Activated CD4-positive, alpha-beta memory T cell treated with anti-CD3 and anti-CD28 coated beads, Interleukin-2, amount 10 ng/mL, durations not matched to agents 7 days and 5 days (primary cell): ENCODE data around the gene ABL2. TPM values are rescaled to one million over a fixed set of nuclear protein-coding genes. Genes with fewer than 3 reads are reported as not detected.
"Not testable (repeated sequence)": the region's sequence is repeated elsewhere in the genome, so short reads cannot be mapped to it uniquely, and the experiment has no call there.

ENCODE experiments used
- CTCF ChIA-PET: fragments of 350-600 bp; sonication (Branson Sonifier 250); formaldehyde crosslinking; loops from one replicate; lab custom pipeline; 2021; ENCODE audit warnings: antibody characterized with exemption, inconsistent platforms; lab: Charles Lee
- POLR2A ChIA-PET: fragments of 350-600 bp; sonication (Branson Sonifier 250); formaldehyde crosslinking; loops from one replicate; lab custom pipeline; 2021; ENCODE audit warnings: antibody characterized with exemption; lab: Charles Lee
- DNase-seq: peaks from one replicate; pipeline ENCODE4 v3.0.0-alpha.2; 2020
- H3K27ac Mint-ChIP-seq: one replicate; pipeline ENCODE4 v1.8.0; 2021; ENCODE audit warnings: mild to moderate bottlenecking, mixed read lengths
- H3K27me3 Mint-ChIP-seq: one replicate; pipeline ENCODE4 v1.8.0; 2021; ENCODE audit warnings: mixed read lengths
- H3K36me3 Mint-ChIP-seq: one replicate; pipeline ENCODE4 v1.8.0; 2021; ENCODE audit warnings: low read depth, mixed read lengths
- H3K4me1 Mint-ChIP-seq: one replicate; pipeline ENCODE4 v1.8.0; 2021; ENCODE audit warnings: mixed read lengths
- H3K4me3 Mint-ChIP-seq: one replicate; pipeline ENCODE4 v1.8.0; 2021; ENCODE audit warnings: mild to moderate bottlenecking, mixed read lengths
- H3K9me3 Mint-ChIP-seq: one replicate; pipeline ENCODE4 v1.8.0; 2021; ENCODE audit warnings: mixed read lengths
- total RNA-seq, 2 experiments: library from RNA; stranded (reverse); gene quantifications; one replicate each; pipeline ENCODE4 v1.2.3, GENCODE V29; 2021

ABL2 gene
- total RNA-seq, 2 experiments from 2014 or later = 8.6 to 9.3 TPM

GRCh38 chr1:179205284-179205683 lies 24.2 kb downstream of the ABL2 start:
- H3K27ac Mint-ChIP-seq = no peak overlapping the region
- ChIA-PET CTCF (no interaction called here), POLR2A (no interaction called here)
- H3K9me3 Mint-ChIP-seq = no peaks in the 10 kb centered on the region
- no peak overlapping the region for H3K4me3 Mint-ChIP-seq
- DNase-seq = no peak
- peaks cover 3% of the 10 kb centered on the region for H3K36me3 Mint-ChIP-seq
- H3K4me1 Mint-ChIP-seq = peaks cover 7% of the 10 kb centered on the region
- H3K27me3 Mint-ChIP-seq = no peaks in the 10 kb centered on the region

DNA sequence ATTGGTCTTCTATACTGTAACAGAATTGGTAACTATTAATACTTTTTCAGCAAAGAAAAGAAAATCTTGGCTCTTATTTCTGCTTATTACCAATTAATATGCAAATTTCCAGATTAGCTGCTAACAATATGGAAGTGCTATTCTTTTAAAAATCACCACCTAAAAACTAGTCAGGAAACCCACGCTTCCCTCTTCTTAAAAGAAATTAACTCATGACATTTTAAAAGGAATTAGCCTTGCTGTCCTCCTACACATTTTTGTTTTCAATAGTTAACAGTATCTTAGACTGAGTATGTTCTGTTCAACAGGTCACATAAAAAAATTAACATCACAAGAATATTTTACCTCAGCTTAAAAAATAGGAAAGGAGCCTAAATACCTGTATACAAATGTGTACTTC lies 27.3 kb downstream of the ABL2 start:
- Mint-ChIP-seq H3K36me3 (peaks cover 3% of the 10 kb centered on the region), H3K4me1 (peaks cover 7% of the 10 kb centered on the region), H3K27me3 (no peaks in the 10 kb centered on the region), H3K27ac (no peak overlapping the region), H3K4me3 (no peak overlapping the region), H3K9me3 (no peaks in the 10 kb centered on the region)
- DNase-seq = no peak
- ChIA-PET POLR2A (interaction anchor here (1.5 kb wide), 1 partner anchor 120 kb away, joined by 3 read pairs; the partner anchor contains the start of gene TOR3A), CTCF (no interaction called here)

- Mint-ChIP-seq H3K9me3 (no peaks in the 10 kb centered on the region), H3K4me3 (no peak overlapping the region), H3K27me3 (no peaks in the 10 kb centered on the region), H3K36me3 (peaks cover 3% of the 10 kb centered on the region), H3K27ac (no peak overlapping the region), H3K4me1 (peaks cover 5% of the 10 kb centered on the region)
- POLR2A ChIA-PET = interaction anchor here (1.3 kb wide), 1 partner anchor 21 kb away, joined by 3 read pairs; no protein-coding TSS in a partner anchor
- no peak for DNase-seq
- CTCF ChIA-PET = no interaction called here
Observed at GRCh38 chr1:179200586-179200985, 28.9 kb downstream of the ABL2 start.

- peaks cover 2% of the 10 kb centered on the region for H3K4me1 Mint-ChIP-seq
- no peak overlapping the region for H3K27ac Mint-ChIP-seq
- H3K27me3 Mint-ChIP-seq = no peaks in the 10 kb centered on the region
- no peaks in the 10 kb centered on the region for H3K9me3 Mint-ChIP-seq
- POLR2A ChIA-PET = no interaction called here
- CTCF ChIA-PET = no interaction called here
- no peaks in the 10 kb centered on the region for H3K36me3 Mint-ChIP-seq
- H3K4me3 Mint-ChIP-seq = no peak overlapping the region
- DNase-seq = no peak
Observed at GRCh38 chr1:179197690-179198297, 31.7 kb downstream of the ABL2 start.

GRCh38 chr1:179195857-179196256 lies 33.6 kb downstream of the ABL2 start:
- H3K9me3 Mint-ChIP-seq, H3K27ac Mint-ChIP-seq, DNase-seq, POLR2A ChIA-PET, H3K4me3 Mint-ChIP-seq, H3K36me3 Mint-ChIP-seq, H3K27me3 Mint-ChIP-seq, CTCF ChIA-PET: not testable (repeated sequence)
- H3K4me1 Mint-ChIP-seq = peaks cover 10% of the 10 kb centered on the region

DNA sequence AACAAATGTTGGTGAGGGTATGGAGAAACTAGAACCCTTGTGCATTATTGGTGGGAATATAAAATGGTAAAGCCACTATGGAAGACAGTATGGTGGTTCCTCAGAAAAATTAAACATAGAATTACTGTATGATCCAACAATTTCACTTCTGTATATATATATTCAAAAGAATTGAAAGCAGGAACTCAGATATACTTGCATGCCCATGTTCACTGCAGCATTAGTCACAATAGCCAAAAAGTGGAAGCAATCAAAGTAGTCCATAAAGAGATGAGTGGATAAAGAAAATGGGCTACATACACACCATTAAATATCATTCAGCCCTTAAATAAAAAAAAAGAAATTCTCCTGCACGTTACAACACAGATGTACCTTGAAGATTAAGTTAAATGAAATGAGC lies 34.1 kb downstream of the ABL2 start:
- no peak for DNase-seq
- H3K36me3 Mint-ChIP-seq = peaks cover 9% of the 10 kb centered on the region
- H3K27me3 Mint-ChIP-seq = no peaks in the 10 kb centered on the region
- peaks cover 13% of the 10 kb centered on the region for H3K4me1 Mint-ChIP-seq
- H3K27ac Mint-ChIP-seq = no peak overlapping the region
- no peaks in the 10 kb centered on the region for H3K9me3 Mint-ChIP-seq
- ChIA-PET POLR2A (no interaction called here), CTCF (no interaction called here)
- no peak overlapping the region for H3K4me3 Mint-ChIP-seq

GRCh38 chr1:179194068-179194537 lies 35.4 kb downstream of the ABL2 start:
- CTCF ChIA-PET = interaction anchor here (0.9 to 1.1 kb wide), 3 partner anchors 33 to 114 kb away, joined by 3 to 5 read pairs (median 4); no protein-coding TSS in a partner anchor
- Mint-ChIP-seq H3K27me3 (no peaks in the 10 kb centered on the region), H3K36me3 (peaks cover 16% of the 10 kb centered on the region), H3K4me1 (peaks cover 16% of the 10 kb centered on the region), H3K4me3 (no peak overlapping the region), H3K9me3 (no peaks in the 10 kb centered on the region), H3K27ac (no peak overlapping the region)
- POLR2A ChIA-PET = no interaction called here
- DNase-seq = no peak

- ChIA-PET CTCF (interaction anchor here (0.7 kb wide), 2 partner anchors 88 to 378 kb away, joined by 4 to 7 read pairs; no protein-coding TSS in a partner anchor), POLR2A (interaction anchor here (0.6 to 1.3 kb wide), 2 partner anchors 15 to 138 kb away, joined by 4 read pairs; no protein-coding TSS in a partner anchor)
- peaks cover 16% of the 10 kb centered on the region for H3K4me1 Mint-ChIP-seq
- peaks cover 16% of the 10 kb centered on the region for H3K36me3 Mint-ChIP-seq
- H3K27ac Mint-ChIP-seq = peak overlapping the region; percentile 6
- no peaks in the 10 kb centered on the region for H3K9me3 Mint-ChIP-seq
- no peak for DNase-seq
- no peaks in the 10 kb centered on the region for H3K27me3 Mint-ChIP-seq
- H3K4me3 Mint-ChIP-seq = no peak overlapping the region
Observed at GRCh38 chr1:179190861-179191260, 38.6 kb downstream of the ABL2 start.

DNA sequence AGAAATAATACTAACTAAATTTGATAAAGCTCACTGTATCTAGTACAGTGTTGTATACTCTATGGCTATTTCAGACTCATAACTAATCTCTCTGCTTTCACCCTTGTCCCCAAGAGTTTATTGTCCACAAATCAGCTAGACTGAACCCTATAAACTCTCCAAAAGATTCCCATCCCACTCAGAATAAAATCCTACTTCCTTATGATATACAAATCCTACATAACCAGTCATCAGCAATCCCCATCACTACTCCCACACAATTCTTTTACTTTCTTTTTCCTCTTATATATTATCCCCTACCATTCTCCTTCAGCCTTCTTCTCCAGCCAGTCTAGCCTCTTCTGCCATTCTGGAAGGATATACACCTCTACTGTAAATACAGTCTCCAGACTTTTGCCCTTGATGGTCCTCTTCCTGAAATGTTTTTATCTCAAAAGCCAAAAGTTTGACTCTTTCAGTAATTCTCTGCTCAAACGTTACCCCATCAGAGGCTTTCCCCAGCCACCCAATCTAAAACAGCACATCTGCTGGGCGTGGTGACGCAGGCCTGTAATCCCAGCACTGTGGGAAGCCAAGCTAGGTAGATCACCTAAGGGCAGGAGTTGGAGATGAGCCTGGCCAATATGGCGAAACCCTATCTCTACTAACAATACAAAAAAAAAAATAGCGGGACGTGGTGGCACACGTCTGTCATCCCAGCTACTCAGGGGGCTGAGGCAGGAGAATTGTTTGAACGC lies 41.6 kb downstream of the ABL2 start:
- H3K4me1 Mint-ChIP-seq = peaks cover 16% of the 10 kb centered on the region
- H3K4me3 Mint-ChIP-seq = no peak overlapping the region
- H3K36me3 Mint-ChIP-seq = peaks cover 16% of the 10 kb centered on the region
- no peak for DNase-seq
- ChIA-PET CTCF (no interaction called here), POLR2A (no interaction called here)
- H3K27me3 Mint-ChIP-seq = no peaks in the 10 kb centered on the region
- H3K27ac Mint-ChIP-seq = no peak overlapping the region
- H3K9me3 Mint-ChIP-seq = no peaks in the 10 kb centered on the region

DNA sequence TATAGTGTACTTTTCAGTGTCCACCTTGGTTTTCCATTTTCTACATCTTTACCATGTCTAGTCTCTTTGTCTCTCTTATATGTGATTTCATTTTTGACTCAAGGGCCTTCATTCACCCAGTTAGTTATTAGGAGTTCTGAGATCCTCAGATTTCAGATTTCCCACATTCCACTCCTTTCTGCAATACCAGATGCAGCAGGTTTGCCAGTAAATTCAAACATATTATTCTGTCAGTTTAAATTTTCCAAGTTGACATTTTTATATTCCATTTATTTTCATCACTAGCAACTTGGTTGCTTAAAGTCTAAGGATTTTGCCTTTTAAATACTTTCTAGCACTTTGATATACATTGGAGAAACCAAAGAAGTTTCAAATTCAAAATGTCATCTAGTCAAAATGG lies 42.4 kb downstream of the ABL2 start:
- Mint-ChIP-seq H3K4me1 (peaks cover 13% of the 10 kb centered on the region), H3K27me3 (no peaks in the 10 kb centered on the region), H3K36me3 (peaks cover 12% of the 10 kb centered on the region), H3K4me3 (no peak overlapping the region), H3K27ac (no peak overlapping the region), H3K9me3 (no peaks in the 10 kb centered on the region)
- DNase-seq = no peak
- POLR2A ChIA-PET = no interaction called here
- CTCF ChIA-PET = no interaction called here

DNA sequence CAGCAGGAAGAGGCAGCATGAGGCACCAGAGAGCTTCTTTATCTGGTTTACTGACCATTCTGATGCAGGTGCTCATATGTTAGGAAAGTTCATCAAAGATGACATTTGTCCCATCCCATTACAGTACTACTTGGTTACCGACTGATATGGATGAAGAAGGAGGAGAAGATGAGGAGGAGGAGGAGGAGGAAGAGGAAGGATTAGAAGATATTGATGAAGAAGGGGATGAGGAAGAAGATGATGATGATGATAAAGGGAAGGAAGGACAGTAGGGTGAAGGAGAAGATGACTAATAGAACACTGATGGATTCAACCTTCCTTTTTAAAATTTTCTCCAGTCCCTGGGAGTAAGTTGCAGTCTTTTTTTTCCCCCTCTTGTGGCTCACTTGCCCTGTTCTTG lies 45.1 kb downstream of the ABL2 start:
- Mint-ChIP-seq H3K36me3 (peaks cover 5% of the 10 kb centered on the region), H3K4me3 (no peak overlapping the region), H3K27me3 (no peaks in the 10 kb centered on the region), H3K9me3 (no peaks in the 10 kb centered on the region), H3K27ac (no peak overlapping the region), H3K4me1 (no peaks in the 10 kb centered on the region)
- DNase-seq = no peak
- ChIA-PET CTCF (no interaction called here), POLR2A (no interaction called here)

DNA sequence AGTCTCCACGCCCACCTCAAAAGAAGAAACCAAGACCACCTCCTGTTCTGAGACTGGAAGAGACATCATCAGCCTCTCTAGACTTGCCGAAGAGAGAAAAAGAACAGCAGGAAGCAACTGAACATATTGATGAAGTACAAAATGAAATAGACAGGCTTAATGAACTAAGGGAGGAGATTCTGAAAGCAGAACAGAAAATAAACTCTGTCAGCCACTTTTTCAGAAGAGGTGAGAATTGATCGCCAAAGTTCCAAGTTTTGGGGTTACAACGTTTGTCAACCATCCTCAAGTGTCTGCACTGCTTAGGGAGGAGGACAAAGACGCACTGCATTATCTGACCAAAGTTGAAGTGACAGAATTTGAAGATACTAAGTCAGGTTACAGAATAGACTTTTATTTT lies 45.6 kb downstream of the ABL2 start:
- Mint-ChIP-seq H3K27me3 (no peaks in the 10 kb centered on the region), H3K27ac (no peak overlapping the region), H3K4me1 (no peaks in the 10 kb centered on the region), H3K9me3 (no peaks in the 10 kb centered on the region), H3K36me3 (peaks cover 2% of the 10 kb centered on the region), H3K4me3 (no peak overlapping the region)
- ChIA-PET CTCF (no interaction called here), POLR2A (no interaction called here)
- DNase-seq = no peak

DNA sequence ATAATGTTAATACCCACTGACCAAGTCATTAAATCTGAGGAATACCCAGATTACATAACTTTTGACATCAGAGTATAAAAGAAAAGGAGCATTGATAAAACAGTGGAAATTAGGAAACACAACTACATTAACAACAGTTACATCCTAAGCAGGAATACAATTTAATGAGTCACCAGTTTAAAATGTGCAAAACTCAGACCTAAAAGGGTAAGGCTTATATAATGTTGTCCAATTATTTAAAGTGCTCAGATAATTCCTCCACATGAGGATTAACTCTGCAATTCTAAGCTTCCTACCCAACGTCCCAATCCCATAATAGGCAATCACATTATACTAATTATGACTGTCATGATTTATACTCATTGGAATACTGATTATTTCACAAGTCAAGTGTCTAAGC lies 50.5 kb downstream of the ABL2 start:
- Mint-ChIP-seq H3K9me3 (no peaks in the 10 kb centered on the region), H3K36me3 (peaks cover 2% of the 10 kb centered on the region), H3K4me1 (no peaks in the 10 kb centered on the region), H3K27ac (no peak overlapping the region), H3K27me3 (no peaks in the 10 kb centered on the region), H3K4me3 (no peak overlapping the region)
- ChIA-PET CTCF (no interaction called here), POLR2A (interaction anchor here (1.2 kb wide), 1 partner anchor 21 kb away, joined by 3 read pairs; no protein-coding TSS in a partner anchor)
- no peak for DNase-seq
